HG03342 (cell line): ENCODE results near the gene WNT6.

ENCODE experiments used
- ATAC-seq: cut with Tn5 transposase; IDR thresholded peaks from one replicate; pipeline ENCODE4 v1.9.1; 2021; ENCODE audit warnings: mild to moderate bottlenecking, moderate library complexity; ENCODE audit not compliant: unreplicated experiment

WNT6 gene

GRCh38 chr2:218892693-218893348 is 33.2 kb downstream of the WNT6 start:
- ATAC-seq: peak; percentile 40

GRCh38 chr2:218893349-218894150 is 33.9 kb downstream of the WNT6 start:
- ATAC-seq: no peak

GRCh38 chr2:218894151-218894879 is 34.7 kb downstream of the WNT6 start:
- no peak for ATAC-seq

GRCh38 chr2:218894880-218895157 is 35.2 kb downstream of the WNT6 start:
- no peak for ATAC-seq

- ATAC-seq: no peak
These were observed 35.7 kb downstream of the WNT6 start for GRCh38 chr2:218895326-218895725.

GRCh38 chr2:218895759-218896500 is 36.3 kb downstream of the WNT6 start:
- peak; percentile 10 for ATAC-seq

GRCh38 chr2:218896501-218897393 is 37.1 kb downstream of the WNT6 start:
- peak; percentile 57 for ATAC-seq

GRCh38 chr2:218897394-218898108 is 37.9 kb downstream of the WNT6 start:
- no peak for ATAC-seq

GRCh38 chr2:218898109-218898878 is 38.7 kb downstream of the WNT6 start:
- ATAC-seq: peak; percentile 36

GRCh38 chr2:218899147-218899546 is 39.5 kb downstream of the WNT6 start:
- ATAC-seq: no peak

- ATAC-seq: no peak
These were observed 42.8 kb downstream of the WNT6 start for GRCh38 chr2:218902427-218902826.

- no peak for ATAC-seq
These were observed 44.6 kb downstream of the WNT6 start for GRCh38 chr2:218904176-218904575.

GRCh38 chr2:218908721-218909619 is 49.4 kb downstream of the WNT6 start:
- peak; percentile 89 for ATAC-seq

GRCh38 chr2:218910741-218911140 is 51.1 kb downstream of the WNT6 start:
- ATAC-seq: no peak

- ATAC-seq: no peak
These were observed 60.9 kb downstream of the WNT6 start for GRCh38 chr2:218920504-218920903.
